Stomach (tissue), 9 donors: ENCODE results near the gene HPCAL4. TPM values are rescaled to one million over a fixed set of nuclear protein-coding genes. Genes with fewer than 3 reads are reported as not detected.

Experiments used
- DNase-seq, 2 donors: peaks; one replicate each; pipeline versions ENCODE4 v3.0.0 to v3.0.0-alpha.2; 2013 to 2019
- H3K27ac ChIP-seq, 5 donors: fragments of 200-600 bp in 4 of 5; sonication (generic) in 4 of 5; one replicate each; pipeline ENCODE4 v1.5.1; 2013 to 2019; ENCODE audit warnings: mild to moderate bottlenecking in 1 of 5, moderate library complexity in 1 of 5
- H3K27me3 ChIP-seq, 3 donors: fragments of 200-600 bp; sonication (generic); one replicate each; pipeline ENCODE4 v1.5.1; 2017 to 2019; ENCODE audit warnings: mixed run types in 1 of 3
- H3K36me3 ChIP-seq, 4 donors: fragments of 200-600 bp; sonication (generic); 1 replicate in 3 of 4; 2 replicates in 1 of 4; pipeline ENCODE4 v1.5.1; 2016 to 2019
- H3K4me1 ChIP-seq, 4 donors: fragments of 200-600 bp; sonication (generic); one replicate each; pipeline ENCODE4 v1.5.1; 2016 to 2019
- H3K4me3 ChIP-seq, 4 donors: fragments of 200-600 bp; sonication (generic) in 3 of 4; one replicate each; pipeline ENCODE4 v1.5.1; 2016 to 2019; ENCODE audit warnings: mild to moderate bottlenecking in 1 of 4
- H3K9me3 ChIP-seq, 4 donors: fragments of 200-600 bp; sonication (generic); one replicate each; pipeline ENCODE4 v1.5.1; 2016 to 2019
- CTCF ChIP-seq, 7 experiments: fragments of 450-650 bp in 4 of 7; fragments of 200-600 bp in 3 of 7; sonication (generic) in 3 of 7; IDR thresholded peaks; one replicate each; pipeline ENCODE4 v1.5.1; 2016 to 2019; ENCODE audit warnings: antibody characterized with exemption in 7 of 7, control low read depth in 2 of 7, mild to moderate bottlenecking in 1 of 7
- EP300 ChIP-seq: sonication (generic); formaldehyde crosslinking; IDR thresholded peaks from one replicate; pipeline ENCODE4 v1.6.1; 2017; ENCODE audit warnings: antibody characterized with exemption
- POLR2A ChIP-seq, 4 donors: fragments of 450-650 bp; IDR thresholded peaks; one replicate each; pipeline ENCODE4 v1.6.1; 2016; ENCODE audit warnings: antibody characterized with exemption in 4 of 4, control low read depth in 2 of 4, mild to moderate bottlenecking in 1 of 4, moderate library complexity in 1 of 4
- POLR2AphosphoS5 ChIP-seq, 3 donors: sonication (generic); formaldehyde crosslinking; IDR thresholded peaks; one replicate each; pipeline ENCODE4 v1.6.1; 2016; ENCODE audit warnings: antibody characterized with exemption in 3 of 3
- WGBS, 5 donors: extraction: QIAGEN DNeasy Blood & Tissue Kit in 3 of 5; methylation state at CpG; one replicate each; pipeline versions ENCODE4 v1.1.5 to v1.1.7; 2013 to 2018; 5-methylcytosine and 5-hydroxymethylcytosine counted together
- intact Hi-C: fragments of 100-400 bp; cut with DNase I; formaldehyde crosslinking; loops from one replicate; pipeline ENCODE4 v1.15.1; 2023; ENCODE audit warnings: low total_unique reads
- polyA plus RNA-seq, 3 donors: library from polyadenylated mRNA; stranded (reverse); fragments of 200-250 nt; gene quantifications; one replicate each; pipeline ENCODE4 v1.2.3, GENCODE V29; 2013
- total RNA-seq, 5 donors: library from RNA; depleted of rRNA; stranded (reverse); fragments of >200 nt; gene quantifications; one replicate each; pipeline versions ENCODE4 v1.1.0 to v1.2.3, GENCODE V29; 2014 to 2016
- donor health status: healthy with polysubstance abuse.
- donor health status: Bipolar disorder and iron deficiency.
- donor health status: healthy.

The HPCAL4 gene
- total and polyA plus RNA-seq, 8 donors = 0.06 to 1.5 (median 0.15) TPM; not detected in 3

GRCh38 chr1:39673215-39673614 lies 18.0 kb downstream of the HPCAL4 start:
- Histone ChIP-seq H3K36me3 (no peaks in the 10 kb centered on the region), H3K27ac (no peak overlapping the region), H3K4me3 (no peak overlapping the region), H3K4me1 (peaks cover 14 to 20% (median 17%) of the 10 kb centered on the region in 4 donors), H3K27me3 (peaks cover 0 to 62% (median 20%) of the 10 kb centered on the region in 3 donors), H3K9me3 (no peaks in the 10 kb centered on the region)
- 68 to 88% (median 81%) methylated on average over 3 of the region's 3 CpGs for WGBS, 5 donors
- intact Hi-C loops = no loop called here
- no peak for TF ChIP-seq EP300
- TF ChIP-seq CTCF (IDR thresholded peaks at IDR 0.05) = no peak
- TF ChIP-seq POLR2A (IDR thresholded peaks at IDR 0.05) = no peak
- no peak for TF ChIP-seq POLR2AphosphoS5 (IDR thresholded peaks at IDR 0.05)
- DNase-seq = no peak

- Histone ChIP-seq H3K9me3 (no peaks in the 10 kb centered on the region), H3K36me3 (no peaks in the 10 kb centered on the region), H3K4me3 (peak overlapping the region; percentile 45 to 62 (median 52)), H3K4me1 (peaks cover 14 to 20% (median 17%) of the 10 kb centered on the region in 4 donors), H3K27ac (no peak overlapping the region), H3K27me3 (peaks cover 0 to 62% (median 20%) of the 10 kb centered on the region in 3 donors)
- 20 to 26% (median 23%) methylated on average over 11 to 12 of the region's 12 CpGs for WGBS, 5 donors
- intact Hi-C loops = no loop called here
- peak in 1 of 2 donors; percentile 38 for DNase-seq
- TF ChIP-seq POLR2AphosphoS5 (IDR thresholded peaks at IDR 0.05) (no peak), CTCF (IDR thresholded peaks at IDR 0.05) (peak in 2 of 7 experiments; percentile 8 to 24)
Measured at GRCh38 chr1:39672551-39672947, 18.7 kb downstream of the HPCAL4 start.

- intact Hi-C loops = no loop called here
- DNase-seq = peak; percentile 27 to 71
- 2 to 3% (median 2%) methylated on average over 32 to 55 of the region's 55 CpGs for WGBS, 5 donors
- no peaks in the 10 kb centered on the region for H3K36me3 ChIP-seq
- H3K4me1 ChIP-seq = peaks cover 14 to 20% (median 17%) of the 10 kb centered on the region in 4 donors
- peaks cover 0 to 62% (median 20%) of the 10 kb centered on the region in 3 donors for H3K27me3 ChIP-seq
- H3K4me3 ChIP-seq = peak within 1 kb of the TSS; percentile 45 to 62 (median 52)
- H3K27ac ChIP-seq = peak within 1 kb of the TSS in 2 of 5 donors; percentile 8 to 56
- no peak for TF ChIP-seq EP300
- TF ChIP-seq POLR2A (IDR thresholded peaks at IDR 0.05) = no peak
- H3K9me3 ChIP-seq = no peaks in the 10 kb centered on the region
Measured at GRCh38 chr1:39671793-39672550, 19.3 kb downstream of the HPCAL4 start, which contains the start of gene NT5C1A. Gene NT5C1A, minus strand, starts transcription at chr1:39672107. Its CDS starts 69 bp downstream, at chr1:39672038.

- 0 to 10% (median 2%) methylated on average over 3 to 26 of the region's 26 CpGs for WGBS, 5 donors
- no peaks in the 10 kb centered on the region for H3K36me3 ChIP-seq
- no peak for TF ChIP-seq POLR2AphosphoS5 (IDR thresholded peaks at IDR 0.05)
- TF ChIP-seq CTCF (IDR thresholded peaks at IDR 0.05) = no peak
- TF ChIP-seq EP300 = no peak
- TF ChIP-seq POLR2A (IDR thresholded peaks at IDR 0.05) = no peak
- no peaks in the 10 kb centered on the region for H3K9me3 ChIP-seq
- intact Hi-C loops = no loop called here
- H3K4me3 ChIP-seq = peak overlapping the region; percentile 45 to 62 (median 52)
- H3K27ac ChIP-seq = peak overlapping the region in 2 of 5 donors; percentile 8 to 56
- DNase-seq = peak in 1 of 2 donors; percentile 64
- peaks cover 0 to 66% (median 20%) of the 10 kb centered on the region in 3 donors for H3K27me3 ChIP-seq
- peaks cover 14 to 20% (median 17%) of the 10 kb centered on the region in 4 donors for H3K4me1 ChIP-seq
Measured at GRCh38 chr1:39671433-39671792, 19.8 kb downstream of the HPCAL4 start.

GRCh38 chr1:39670689-39671088 lies 20.5 kb downstream of the HPCAL4 start:
- H3K36me3 ChIP-seq = no peaks in the 10 kb centered on the region
- no peak overlapping the region for H3K27ac ChIP-seq
- 32 to 58% (median 52%) methylated on average over 1 of the region's 1 CpG for WGBS, 5 donors
- no peak for DNase-seq
- intact Hi-C loops = no loop called here
- no peaks in the 10 kb centered on the region for H3K9me3 ChIP-seq
- H3K4me1 ChIP-seq = peaks cover 14 to 20% (median 17%) of the 10 kb centered on the region in 4 donors
- TF ChIP-seq POLR2AphosphoS5 (IDR thresholded peaks at IDR 0.05) (no peak), CTCF (IDR thresholded peaks at IDR 0.05) (no peak), POLR2A (IDR thresholded peaks at IDR 0.05) (no peak), EP300 (no peak)
- peaks cover 0 to 74% (median 20%) of the 10 kb centered on the region in 3 donors for H3K27me3 ChIP-seq
- H3K4me3 ChIP-seq = peak overlapping the region in 1 of 4 donors; percentile 62
